H9 (cell line): ENCODE measurements around the gene ADPRH. TPM values are rescaled to one million over a fixed set of nuclear protein-coding genes. Genes with fewer than 3 reads are reported as not detected.

ENCODE experiments used
- DNase-seq: peaks from one replicate; pipeline ENCODE4 v3.0.0-alpha.2; 2017
- H2AFZ ChIP-seq: one replicate; pipeline ENCODE4 v1.6.1; 2013; ENCODE audit warnings: mild to moderate bottlenecking, low read length, control low read depth, moderate library complexity
- H2AK5ac ChIP-seq: 2 replicates; pipeline ENCODE4 v1.6.1; 2013; ENCODE audit warnings: low read length, control low read depth, mixed read lengths; ENCODE audit not compliant: insufficient read length
- H2BK120ac ChIP-seq: one replicate; pipeline ENCODE4 v1.6.1; 2013; ENCODE audit warnings: low read depth, mild to moderate bottlenecking, low read length, control low read depth, inconsistent platforms; ENCODE audit not compliant: poor library complexity, severe bottlenecking
- H2BK12ac ChIP-seq: 2 replicates; pipeline ENCODE4 v1.6.1; 2013; ENCODE audit warnings: low read length, control low read depth, mixed read lengths, low read depth; ENCODE audit not compliant: insufficient read length
- H2BK15ac ChIP-seq: 2 replicates; pipeline ENCODE4 v1.6.1; 2013; ENCODE audit warnings: low read depth, low read length, control low read depth
- H2BK20ac ChIP-seq: one replicate; pipeline ENCODE4 v1.6.1; 2013; ENCODE audit warnings: low read depth, mild to moderate bottlenecking, low read length, control low read depth, inconsistent platforms; ENCODE audit not compliant: poor library complexity, severe bottlenecking
- H2BK5ac ChIP-seq: 2 replicates; pipeline ENCODE4 v1.6.1; 2013; ENCODE audit warnings: low read length, control low read depth, mixed read lengths; ENCODE audit not compliant: insufficient read length
- H3K14ac ChIP-seq: 2 replicates; pipeline ENCODE4 v1.6.1; 2013; ENCODE audit warnings: low read length, control low read depth; ENCODE audit not compliant: insufficient read depth
- H3K18ac ChIP-seq: 2 replicates; pipeline ENCODE4 v1.6.1; 2013; ENCODE audit warnings: low read depth, mild to moderate bottlenecking, mixed read lengths, low read length, control low read depth; ENCODE audit not compliant: insufficient read length
- H3K23ac ChIP-seq: 2 replicates; pipeline ENCODE4 v1.6.1; 2013; ENCODE audit warnings: low read length, control low read depth, mixed read lengths, low read depth; ENCODE audit not compliant: insufficient read length
- H3K23me2 ChIP-seq: 2 replicates; pipeline ENCODE4 v1.6.1; 2013; ENCODE audit warnings: low read depth, mild to moderate bottlenecking, mixed read lengths, low read length, control low read depth; ENCODE audit not compliant: insufficient read length, poor library complexity, severe bottlenecking
- H3K27ac ChIP-seq: 2 replicates; pipeline ENCODE4 v1.5.1; 2013; ENCODE audit warnings: low read length, control low read depth, mixed read lengths, low read depth; ENCODE audit not compliant: insufficient read length
- H3K27me3 ChIP-seq: 2 replicates; pipeline ENCODE4 v1.6.1; 2013; ENCODE audit warnings: low read length, control low read depth, inconsistent platforms; ENCODE audit not compliant: insufficient read depth
- H3K4ac ChIP-seq: 2 replicates; pipeline ENCODE4 v1.6.1; 2013; ENCODE audit warnings: low read depth, mild to moderate bottlenecking, control low read depth, inconsistent platforms, low read length, moderate library complexity
- H3K4me1 ChIP-seq: 2 replicates; pipeline ENCODE4 v1.6.1; 2013; ENCODE audit warnings: low read length, control low read depth, inconsistent platforms; ENCODE audit not compliant: insufficient read depth
- H3K4me2 ChIP-seq: 2 replicates; pipeline ENCODE4 v1.6.1; 2013; ENCODE audit warnings: low read length, control low read depth, mixed read lengths; ENCODE audit not compliant: insufficient read length, insufficient read depth
- H3K56ac ChIP-seq: 2 replicates; pipeline ENCODE4 v1.6.1; 2013; ENCODE audit warnings: low read depth, mild to moderate bottlenecking, mixed read lengths, low read length, control low read depth; ENCODE audit not compliant: insufficient read length
- H3K79me1 ChIP-seq: 2 replicates; pipeline ENCODE4 v1.6.1; 2013; ENCODE audit warnings: low read depth, mild to moderate bottlenecking, moderate library complexity, low read length, control low read depth, inconsistent platforms; ENCODE audit not compliant: insufficient read depth, poor library complexity, severe bottlenecking
- H3K79me2 ChIP-seq: 2 replicates; pipeline ENCODE4 v1.6.1; 2013; ENCODE audit warnings: low read length, control low read depth, inconsistent platforms; ENCODE audit not compliant: insufficient read depth
- H3K9ac ChIP-seq: 2 replicates; pipeline ENCODE4 v1.6.1; 2013; ENCODE audit warnings: low read length, control low read depth, mixed read lengths; ENCODE audit not compliant: insufficient read length; ENCODE audit errors: extremely low read depth
- H3K9me3 ChIP-seq: one replicate; pipeline ENCODE4 v1.6.1; 2013; ENCODE audit warnings: low read depth, low read length, inconsistent platforms; ENCODE audit not compliant: control insufficient read depth
- H3T11ph ChIP-seq: one replicate; pipeline ENCODE4 v1.6.1; 2013; ENCODE audit warnings: mild to moderate bottlenecking, low read length, control low read depth, inconsistent platforms
- H4K20me1 ChIP-seq: one replicate; pipeline ENCODE4 v1.6.1; 2013; ENCODE audit not compliant: control insufficient read depth, insufficient read length, insufficient read depth
- H4K5ac ChIP-seq: 2 replicates; pipeline ENCODE4 v1.6.1; 2013; ENCODE audit warnings: low read depth, mild to moderate bottlenecking, mixed read lengths, low read length, control low read depth; ENCODE audit not compliant: insufficient read length
- H4K8ac ChIP-seq: replicated peaks from 2 replicates; pipeline ENCODE4 v1.6.1; 2013; ENCODE audit warnings: low read length, control low read depth, mixed read lengths, low read depth; ENCODE audit not compliant: insufficient read length
- H4K91ac ChIP-seq: 2 replicates; pipeline ENCODE4 v1.6.1; 2013; ENCODE audit warnings: low read depth, mild to moderate bottlenecking, moderate library complexity, mixed read lengths, low read length, control low read depth; ENCODE audit not compliant: insufficient read length
- H3K27ac Mint-ChIP-seq, 3 experiments: 2 replicates in 2 of 3; 3 replicates in 1 of 3; pipeline ENCODE4 v1.8.0; 2020 to 2021; ENCODE audit warnings: mixed read lengths in 3 of 3, mild to moderate bottlenecking in 1 of 3, moderate library complexity in 1 of 3
- H3K27me3 Mint-ChIP-seq: 2 replicates; pipeline ENCODE4 v1.8.0; 2021; ENCODE audit warnings: low read depth, mild to moderate bottlenecking, moderate library complexity, mixed read lengths
- H3K36me3 Mint-ChIP-seq, 3 experiments: 2 replicates in 2 of 3; 3 replicates in 1 of 3; pipeline ENCODE4 v1.8.0; 2020 to 2021; ENCODE audit warnings: low read depth in 3 of 3, mixed read lengths in 3 of 3; ENCODE audit not compliant: insufficient read depth in 1 of 3
- H3K4me1 Mint-ChIP-seq, 2 experiments: 2 replicates each; pipeline ENCODE4 v1.8.0; 2020; ENCODE audit warnings: mixed read lengths in 2 of 2
- H3K4me3 Mint-ChIP-seq, 2 experiments: 2 replicates in 1 of 2; 3 replicates in 1 of 2; pipeline ENCODE4 v1.8.0; 2020 to 2021; ENCODE audit warnings: mild to moderate bottlenecking in 2 of 2, mixed read lengths in 2 of 2, moderate library complexity in 1 of 2
- H3K9me3 Mint-ChIP-seq, 2 experiments: 2 replicates in 1 of 2; 3 replicates in 1 of 2; pipeline ENCODE4 v1.8.0; 2020; ENCODE audit warnings: mild to moderate bottlenecking in 2 of 2, mixed read lengths in 2 of 2, moderate library complexity in 1 of 2
- CTCF ChIP-seq: fragments of 200-600 bp; sonication (generic); conservative IDR thresholded peaks from 3 replicates; pipeline ENCODE4 v1.8.0; 2021; ENCODE audit warnings: antibody characterized with exemption, mild to moderate bottlenecking
- WGBS: extraction: QIAGEN DNeasy Blood & Tissue Kit; methylation state at CpG from one replicate; pipeline ENCODE4 v1.1.7; 2013; ENCODE audit warnings: missing lambda C conversion rate, low lambda C conversion rate, mixed read lengths; ENCODE audit not compliant: insufficient read length; ENCODE audit errors: extremely low coverage; 5-methylcytosine and 5-hydroxymethylcytosine counted together
- total RNA-seq: library from RNA; stranded (reverse); gene quantifications from 2 replicates; pipeline ENCODE4 v1.2.1, GENCODE V29; 2021

Gene ADPRH
- total RNA-seq, 1 experiment from 2014 or later, result 3.1 TPM

GRCh38 chr3:119632216-119632615, 52.9 kb downstream of the ADPRH start:
- TF ChIP-seq CTCF, result no peak
- H3K27ac ChIP-seq, result no peak overlapping the region
- no peaks in the 10 kb centered on the region for H3K36me3 Mint-ChIP-seq
- H2BK15ac ChIP-seq, result no peak overlapping the region
- H3K18ac ChIP-seq, result no peak overlapping the region
- no peak overlapping the region for H2AK5ac ChIP-seq
- no peak overlapping the region for H2BK5ac ChIP-seq
- no peaks in the 10 kb centered on the region for H4K20me1 ChIP-seq
- H3K4me2 ChIP-seq, result no peak overlapping the region
- no peaks in the 10 kb centered on the region for H3K79me2 ChIP-seq
- no peak overlapping the region for H2AFZ ChIP-seq
- no peaks in the 10 kb centered on the region for H3K9me3 ChIP-seq
- H3K4me3 Mint-ChIP-seq, result no peak overlapping the region
- H4K91ac ChIP-seq, result no peak overlapping the region
- peaks cover 2% of the 10 kb centered on the region for H3K27me3 Mint-ChIP-seq
- no peak overlapping the region for H3K4ac ChIP-seq
- no peaks in the 10 kb centered on the region for H3K4me1 ChIP-seq
- no peak overlapping the region for H3K23ac ChIP-seq
- H3K56ac ChIP-seq, result no peak overlapping the region
- no peak overlapping the region for H3K9ac ChIP-seq
- H2BK12ac ChIP-seq, result no peak overlapping the region
- no peaks in the 10 kb centered on the region for H3K27me3 ChIP-seq
- no peak overlapping the region for H2BK20ac ChIP-seq
- H3K4me1 Mint-ChIP-seq, result peaks cover 10 to 14% of the 10 kb centered on the region in 2 experiments
- no peaks in the 10 kb centered on the region for H3K9me3 Mint-ChIP-seq
- no peak overlapping the region for H4K5ac ChIP-seq
- H3T11ph ChIP-seq, result no peak overlapping the region
- no peaks in the 10 kb centered on the region for H3K23me2 ChIP-seq
- H3K27ac Mint-ChIP-seq, result no peak overlapping the region
- H3K79me1 ChIP-seq, result no peaks in the 10 kb centered on the region
- no peak overlapping the region for H3K14ac ChIP-seq
- no peak for DNase-seq
- no peak overlapping the region for H4K8ac ChIP-seq
- WGBS, result no CpG with 5 or more reads among the region's 4 CpGs
- H2BK120ac ChIP-seq, result no peak overlapping the region
